Measurements from ENCODE around the gene BTNL8.
"Not testable (repeated sequence)": the region's sequence is repeated elsewhere in the genome, so short reads cannot be mapped to it uniquely, and the experiment has no call there.

The BTNL8 gene

GRCh38 chr5:180874804-180875582 lies 24.0 kb upstream of the BTNL8 start:
- DNase-seq (ENCODE audit: low read depth in 1 of 2, low spot score in 1 of 2) = no peak

- no peak for DNase-seq (ENCODE audit: low read depth in 1 of 2, low spot score in 1 of 2)
These were observed 23.0 kb upstream of the BTNL8 start for GRCh38 chr5:180875860-180876426.

GRCh38 chr5:180885845-180886529 lies 13.0 kb upstream of the BTNL8 start:
- not testable (repeated sequence) for DNase-seq (ENCODE audit: low read depth in 1 of 2, low spot score in 1 of 2)

- no peak for DNase-seq (ENCODE audit: low read depth in 1 of 2, low spot score in 1 of 2)
These were observed 9.6 kb upstream of the BTNL8 start for GRCh38 chr5:180889381-180889780.

GRCh38 chr5:180895330-180895729 lies 3.6 kb upstream of the BTNL8 start:
- not testable (repeated sequence) for DNase-seq (ENCODE audit: low read depth in 1 of 2, low spot score in 1 of 2)

GRCh38 chr5:180900178-180900577 lies 1.2 kb downstream of the BTNL8 start:
- DNase-seq (ENCODE audit: low read depth in 1 of 2, low spot score in 1 of 2) = no peak

GRCh38 chr5:180901319-180902009 lies 2.5 kb downstream of the BTNL8 start:
- no peak for DNase-seq (ENCODE audit: low read depth in 1 of 2, low spot score in 1 of 2)

- no peak for DNase-seq (ENCODE audit: low read depth in 1 of 2, low spot score in 1 of 2)
These were observed 9.4 kb downstream of the BTNL8 start for GRCh38 chr5:180908400-180908799.

GRCh38 chr5:180908998-180909731 lies 10.2 kb downstream of the BTNL8 start:
- no peak for DNase-seq (ENCODE audit: low read depth in 1 of 2, low spot score in 1 of 2)

GRCh38 chr5:180909782-180910181 lies 10.8 kb downstream of the BTNL8 start:
- DNase-seq (ENCODE audit: low read depth in 1 of 2, low spot score in 1 of 2) = no peak

- DNase-seq (ENCODE audit: low read depth in 1 of 2, low spot score in 1 of 2) = no peak
These were observed 11.2 kb downstream of the BTNL8 start for GRCh38 chr5:180910182-180910581.

- no peak for DNase-seq (ENCODE audit: low read depth in 1 of 2, low spot score in 1 of 2)
These were observed 11.8 kb downstream of the BTNL8 start for GRCh38 chr5:180910735-180911134.

GRCh38 chr5:180914646-180915045 lies 15.7 kb downstream of the BTNL8 start:
- no peak for DNase-seq (ENCODE audit: low read depth in 1 of 2, low spot score in 1 of 2)

GRCh38 chr5:180915924-180916323 lies 17.0 kb downstream of the BTNL8 start:
- no peak for DNase-seq (ENCODE audit: low read depth in 1 of 2, low spot score in 1 of 2)

- DNase-seq (ENCODE audit: low read depth in 1 of 2, low spot score in 1 of 2) = no peak
These were observed 19.4 kb downstream of the BTNL8 start for GRCh38 chr5:180918380-180918779.

GRCh38 chr5:180920710-180921109 lies 21.8 kb downstream of the BTNL8 start:
- no peak for DNase-seq (ENCODE audit: low read depth in 1 of 2, low spot score in 1 of 2)

GRCh38 chr5:180922932-180923331 lies 24.0 kb downstream of the BTNL8 start:
- no peak for DNase-seq (ENCODE audit: low read depth in 1 of 2, low spot score in 1 of 2)

- DNase-seq (ENCODE audit: low read depth in 1 of 2, low spot score in 1 of 2) = no peak
These were observed 33.7 kb downstream of the BTNL8 start for GRCh38 chr5:180932660-180933059.

- DNase-seq (ENCODE audit: low read depth in 1 of 2, low spot score in 1 of 2) = no peak
These were observed 36.2 kb downstream of the BTNL8 start for GRCh38 chr5:180935203-180935602.

- DNase-seq (ENCODE audit: low read depth in 1 of 2, low spot score in 1 of 2) = no peak
These were observed 39.3 kb downstream of the BTNL8 start for GRCh38 chr5:180938294-180938693.

Data from activated T-helper 1 cell treated with anti-CD3 and anti-CD28 coated beads, Interleukin-2, amount 50 U/mL, for 16 hours (primary cell).